Skeletal muscle satellite cell (primary cell): Measurements from ENCODE around the gene NKAIN1.

Experiments used
- H3K27me3 ChIP-seq: 2 replicates; pipeline ENCODE4 v1.7.0; 2013; ENCODE audit warnings: low read length; ENCODE audit not compliant: control insufficient read depth, insufficient read depth
- H3K36me3 ChIP-seq: 2 replicates; pipeline ENCODE4 v1.7.0; 2013; ENCODE audit warnings: mild to moderate bottlenecking, control low read depth, low read length; ENCODE audit not compliant: insufficient read depth
- H3K4me1 ChIP-seq: 2 replicates; pipeline ENCODE4 v1.7.0; 2013; ENCODE audit warnings: low read length; ENCODE audit not compliant: control insufficient read depth, insufficient read depth
- H3K4me2 ChIP-seq: 2 replicates; pipeline ENCODE4 v1.7.0; 2013; ENCODE audit warnings: mild to moderate bottlenecking, low read length
- H3K4me3 ChIP-seq: 2 replicates; pipeline ENCODE4 v1.7.0; 2013; ENCODE audit warnings: low read length
- H3K9ac ChIP-seq: 2 replicates; pipeline ENCODE4 v1.7.0; 2013; ENCODE audit warnings: mild to moderate bottlenecking, low read depth, low read length, moderate library complexity
- H3K9me3 ChIP-seq: replicated peaks from 2 replicates; pipeline ENCODE4 v1.7.0; 2013; ENCODE audit warnings: mild to moderate bottlenecking, control low read depth, low read length

The NKAIN1 gene

GRCh38 chr1:31231802-31232201, 7.9 kb downstream of the NKAIN1 start:
- H3K4me1 ChIP-seq: no peaks in the 10 kb centered on the region
- no peak overlapping the region for H3K4me2 ChIP-seq
- peaks cover 56% of the 10 kb centered on the region for H3K27me3 ChIP-seq
- H3K9ac ChIP-seq: no peak overlapping the region
- H3K4me3 ChIP-seq: no peak overlapping the region
- no peaks in the 10 kb centered on the region for H3K9me3 ChIP-seq
- no peaks in the 10 kb centered on the region for H3K36me3 ChIP-seq

- Histone ChIP-seq H3K27me3 (peaks cover 50% of the 10 kb centered on the region), H3K9ac (no peak overlapping the region)
Observed at GRCh38 chr1:31230378-31230777, 9.3 kb downstream of the NKAIN1 start.

DNA sequence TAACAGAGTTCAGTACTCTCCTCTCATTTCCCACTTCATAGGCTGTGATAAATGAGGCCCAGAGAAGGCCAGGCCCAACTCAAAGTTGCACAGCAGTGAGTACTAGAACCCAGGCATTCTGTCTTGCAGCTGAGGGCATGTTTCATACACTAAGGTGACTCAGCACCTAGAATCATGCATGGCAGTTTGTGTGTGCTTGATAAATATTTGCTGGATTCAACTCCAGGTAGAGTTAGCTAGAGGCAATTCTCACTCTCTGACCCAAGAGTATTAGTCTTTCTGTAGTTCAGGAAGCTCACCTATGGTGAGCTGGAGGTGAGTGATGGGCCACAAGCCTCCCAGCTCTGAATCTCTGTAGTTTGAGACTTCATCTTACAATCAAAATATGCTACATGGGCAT, 10.7 kb downstream of the NKAIN1 start:
- Histone ChIP-seq H3K9me3 (no peaks in the 10 kb centered on the region), H3K4me2 (no peak overlapping the region), H3K27me3 (peaks cover 48% of the 10 kb centered on the region), H3K4me3 (no peak overlapping the region), H3K36me3 (no peaks in the 10 kb centered on the region), H3K4me1 (no peaks in the 10 kb centered on the region), H3K9ac (no peak overlapping the region)

More at GRCh38 chr1:31230378-31230777, 9.3 kb downstream of the NKAIN1 start:
- no peaks in the 10 kb centered on the region for H3K9me3 ChIP-seq
- H3K4me2 ChIP-seq: no peak overlapping the region
- H3K4me3 ChIP-seq: no peak overlapping the region
- no peaks in the 10 kb centered on the region for H3K36me3 ChIP-seq
- H3K4me1 ChIP-seq: no peaks in the 10 kb centered on the region

DNA sequence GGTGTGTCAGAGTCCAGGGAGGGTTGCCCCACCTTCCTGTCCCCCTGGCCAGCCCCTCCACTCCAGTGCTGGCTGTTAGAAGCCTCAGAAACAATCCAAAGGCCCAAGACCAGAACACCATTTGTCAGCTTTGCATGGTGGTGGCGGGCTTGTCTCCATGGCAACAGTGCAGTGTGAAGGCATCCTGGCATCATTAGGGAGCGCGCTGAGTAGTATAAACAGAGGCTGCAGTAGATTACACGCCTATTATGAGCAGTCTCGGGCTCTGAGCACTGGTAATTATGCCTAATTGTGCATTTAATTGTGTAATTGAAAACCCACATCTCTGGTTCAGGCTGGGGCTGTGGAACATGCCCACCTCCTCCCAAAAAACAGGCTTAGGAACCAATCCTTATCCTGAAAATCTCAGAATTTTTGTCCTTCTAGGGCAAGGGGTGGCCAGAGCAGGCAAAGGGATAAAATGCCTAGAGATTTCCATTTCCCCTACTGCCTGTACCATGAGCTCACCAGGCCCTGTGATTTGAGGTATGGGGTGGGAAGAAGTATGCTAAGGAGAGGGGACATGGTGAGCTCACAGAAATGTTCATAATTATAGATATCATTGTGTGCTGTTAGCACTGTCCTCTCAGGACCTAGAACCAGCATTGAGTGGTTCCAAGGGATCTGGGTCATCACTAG, 11.7 kb downstream of the NKAIN1 start:
- H3K9me3 ChIP-seq: no peaks in the 10 kb centered on the region
- H3K27me3 ChIP-seq: peaks cover 44% of the 10 kb centered on the region
- H3K4me1 ChIP-seq: no peaks in the 10 kb centered on the region
- no peak overlapping the region for H3K4me2 ChIP-seq
- H3K4me3 ChIP-seq: no peak overlapping the region
- H3K36me3 ChIP-seq: no peaks in the 10 kb centered on the region
- H3K9ac ChIP-seq: no peak overlapping the region

DNA sequence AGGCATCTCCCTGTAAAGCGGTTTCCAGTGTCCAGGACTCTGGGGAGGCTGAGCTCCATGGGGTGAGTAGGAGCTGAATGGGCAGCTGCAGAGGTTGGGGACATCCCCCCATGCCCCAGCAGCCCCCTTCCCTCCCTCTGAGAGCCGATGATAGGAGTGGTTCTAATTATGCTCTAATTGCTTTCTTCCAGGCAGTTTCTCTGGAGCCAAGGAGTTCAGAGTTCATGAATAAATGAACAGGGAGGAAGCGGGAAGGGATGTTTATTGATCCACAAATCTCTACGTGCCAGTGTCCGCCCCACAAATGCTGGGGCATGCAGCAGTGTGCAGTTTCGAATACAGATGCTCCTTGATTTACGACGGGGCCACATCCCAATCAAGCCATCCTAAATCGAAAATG, 15.6 kb downstream of the NKAIN1 start:
- Histone ChIP-seq H3K4me2 (no peak overlapping the region), H3K27me3 (peaks cover 51% of the 10 kb centered on the region), H3K36me3 (no peaks in the 10 kb centered on the region), H3K9ac (no peak overlapping the region), H3K4me1 (no peaks in the 10 kb centered on the region), H3K4me3 (no peak overlapping the region), H3K9me3 (no peaks in the 10 kb centered on the region)

GRCh38 chr1:31222176-31222575, 17.5 kb downstream of the NKAIN1 start:
- peaks cover 48% of the 10 kb centered on the region for H3K27me3 ChIP-seq
- H3K4me1 ChIP-seq: no peaks in the 10 kb centered on the region
- H3K9ac ChIP-seq: no peak overlapping the region
- H3K4me3 ChIP-seq: no peak overlapping the region
- no peaks in the 10 kb centered on the region for H3K9me3 ChIP-seq
- H3K4me2 ChIP-seq: no peak overlapping the region
- H3K36me3 ChIP-seq: no peaks in the 10 kb centered on the region

- no peaks in the 10 kb centered on the region for H3K36me3 ChIP-seq
- H3K9me3 ChIP-seq: no peaks in the 10 kb centered on the region
- no peak overlapping the region for H3K4me3 ChIP-seq
- peaks cover 45% of the 10 kb centered on the region for H3K27me3 ChIP-seq
- no peak overlapping the region for H3K4me2 ChIP-seq
- H3K9ac ChIP-seq: no peak overlapping the region
- no peaks in the 10 kb centered on the region for H3K4me1 ChIP-seq
Observed at GRCh38 chr1:31221072-31221471, 18.6 kb downstream of the NKAIN1 start.

DNA sequence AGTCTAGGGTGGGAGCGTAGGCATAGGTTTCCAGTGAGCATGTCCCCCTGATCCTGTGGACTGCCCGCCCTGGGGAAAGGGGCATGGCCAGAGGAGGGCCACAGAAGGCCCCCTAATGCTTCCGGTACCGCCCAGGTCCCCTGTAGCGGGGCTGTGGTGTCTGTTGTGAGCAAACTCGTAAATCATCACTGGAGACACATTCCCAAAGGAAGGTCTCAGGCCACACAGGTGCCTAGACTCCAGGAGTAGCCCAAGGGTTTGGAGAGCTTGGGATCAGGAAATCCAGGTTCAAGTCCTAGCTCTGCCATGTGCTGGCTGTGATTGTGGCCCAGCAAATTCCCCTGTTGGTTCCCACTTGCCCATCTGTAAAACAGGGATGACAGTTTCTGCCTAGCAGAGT, 20.2 kb downstream of the NKAIN1 start:
- Histone ChIP-seq H3K4me3 (no peak overlapping the region), H3K4me2 (no peak overlapping the region), H3K9me3 (no peaks in the 10 kb centered on the region), H3K27me3 (peaks cover 49% of the 10 kb centered on the region), H3K9ac (no peak overlapping the region), H3K4me1 (no peaks in the 10 kb centered on the region), H3K36me3 (no peaks in the 10 kb centered on the region)

GRCh38 chr1:31218705-31219104, 21.0 kb downstream of the NKAIN1 start:
- no peaks in the 10 kb centered on the region for H3K36me3 ChIP-seq
- H3K27me3 ChIP-seq: peaks cover 46% of the 10 kb centered on the region
- H3K4me2 ChIP-seq: no peak overlapping the region
- H3K4me3 ChIP-seq: no peak overlapping the region
- H3K4me1 ChIP-seq: no peaks in the 10 kb centered on the region
- H3K9me3 ChIP-seq: no peaks in the 10 kb centered on the region
- H3K9ac ChIP-seq: no peak overlapping the region

- no peak overlapping the region for H3K9ac ChIP-seq
Observed at GRCh38 chr1:31216016-31216415, 23.7 kb downstream of the NKAIN1 start.

GRCh38 chr1:31215065-31215570, 24.6 kb downstream of the NKAIN1 start:
- Histone ChIP-seq H3K36me3 (no peaks in the 10 kb centered on the region), H3K4me1 (no peaks in the 10 kb centered on the region), H3K4me2 (no peak overlapping the region), H3K4me3 (no peak overlapping the region), H3K9me3 (peaks cover 7% of the 10 kb centered on the region), H3K27me3 (peaks cover 40% of the 10 kb centered on the region), H3K9ac (no peak overlapping the region)

More at GRCh38 chr1:31216016-31216415, 23.7 kb downstream of the NKAIN1 start:
- H3K4me2 ChIP-seq: no peak overlapping the region
- H3K27me3 ChIP-seq: peaks cover 35% of the 10 kb centered on the region
- no peaks in the 10 kb centered on the region for H3K36me3 ChIP-seq
- H3K4me3 ChIP-seq: no peak overlapping the region
- H3K9me3 ChIP-seq: peaks cover 4% of the 10 kb centered on the region
- H3K4me1 ChIP-seq: no peaks in the 10 kb centered on the region
